Nucleus accumbens (tissue), 56 donors: ENCODE measurements around the gene OR51V1.
"Not testable (repeated sequence)": the region's sequence is repeated elsewhere in the genome, so short reads cannot be mapped to it uniquely, and the experiment has no call there.

Experiments
- DNase-seq, 56 donors: peaks; one replicate each; lab custom pipeline; 2025; lab: John Stamatoyannopoulos, UW

The OR51V1 gene

GRCh38 chr11:5174934-5175333 is 25.5 kb downstream of the OR51V1 start:
- DNase-seq: no peak

GRCh38 chr11:5171856-5172255 is 28.6 kb downstream of the OR51V1 start:
- DNase-seq: no peak

DNA sequence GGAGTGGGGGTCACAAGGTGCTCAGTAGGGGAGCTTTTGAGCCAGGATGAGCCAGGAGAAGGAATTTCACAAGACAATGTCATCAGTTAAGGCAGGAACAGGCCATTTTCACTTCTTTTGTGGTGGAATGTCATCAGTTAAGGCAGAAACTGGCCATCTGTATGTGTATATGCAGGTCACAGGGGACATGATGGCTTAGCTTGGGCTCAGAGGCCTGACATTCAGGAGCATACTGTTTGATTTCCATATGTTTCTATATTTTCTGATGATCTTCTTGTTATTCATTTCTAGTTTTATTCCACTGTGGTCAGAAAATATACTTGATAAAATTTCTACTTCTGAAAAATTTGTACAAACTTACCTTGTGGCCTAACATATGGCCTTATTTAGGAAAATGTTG is 34.6 kb downstream of the OR51V1 start:
- not testable (repeated sequence) for DNase-seq

GRCh38 chr11:5164807-5165206 is 35.7 kb downstream of the OR51V1 start:
- DNase-seq: not testable (repeated sequence)

DNA sequence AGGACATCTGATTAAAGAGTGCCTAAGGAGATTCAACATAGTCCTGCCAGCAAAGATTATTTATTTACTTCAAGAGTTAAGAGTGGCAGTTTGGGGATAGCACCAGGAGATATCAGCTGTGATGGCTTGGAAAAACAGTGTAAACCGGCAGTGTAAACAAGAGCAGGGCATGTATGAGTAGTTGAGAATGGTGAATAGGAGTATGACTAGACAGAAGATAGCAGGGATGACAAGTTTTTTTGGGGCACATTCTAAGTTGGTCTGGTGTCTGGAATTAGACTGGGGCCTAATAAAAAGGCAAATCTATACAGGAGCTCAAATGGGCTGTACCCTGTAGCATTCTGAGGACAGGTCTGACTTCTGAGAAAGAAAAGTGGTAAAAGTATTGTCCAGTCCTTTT is 39.4 kb downstream of the OR51V1 start:
- DNase-seq: not testable (repeated sequence)

- not testable (repeated sequence) for DNase-seq
Observed at GRCh38 chr11:5160217-5160616, 40.3 kb downstream of the OR51V1 start.

GRCh38 chr11:5159806-5160205 is 40.7 kb downstream of the OR51V1 start:
- DNase-seq: no peak

DNA sequence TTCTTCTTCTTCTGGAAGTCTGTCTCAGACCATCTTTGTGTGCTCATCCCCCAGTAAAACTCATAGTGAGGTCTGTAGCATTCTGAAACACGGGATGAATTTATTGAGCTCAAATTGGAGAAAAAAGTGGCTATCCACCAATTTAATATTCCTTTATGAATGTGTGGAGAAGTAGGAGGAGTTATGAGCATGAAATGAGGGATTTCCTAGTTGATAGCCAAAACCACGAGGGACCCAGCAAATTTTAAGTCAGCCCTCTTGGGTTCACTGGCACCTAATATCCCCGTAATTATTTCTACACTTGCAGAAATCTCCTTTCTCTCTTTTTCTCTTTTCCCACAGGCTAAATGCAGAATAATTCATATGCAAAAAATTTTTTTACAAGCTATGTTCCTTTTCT is 45.8 kb downstream of the OR51V1 start, which contains the start of gene OR52A1:
OR52A1 (minus strand) TSS at position 101 of the 400 bp plus-strand sequence. CDS start 2,388 bp downstream, outside the sequence.
- no peak for DNase-seq

DNA sequence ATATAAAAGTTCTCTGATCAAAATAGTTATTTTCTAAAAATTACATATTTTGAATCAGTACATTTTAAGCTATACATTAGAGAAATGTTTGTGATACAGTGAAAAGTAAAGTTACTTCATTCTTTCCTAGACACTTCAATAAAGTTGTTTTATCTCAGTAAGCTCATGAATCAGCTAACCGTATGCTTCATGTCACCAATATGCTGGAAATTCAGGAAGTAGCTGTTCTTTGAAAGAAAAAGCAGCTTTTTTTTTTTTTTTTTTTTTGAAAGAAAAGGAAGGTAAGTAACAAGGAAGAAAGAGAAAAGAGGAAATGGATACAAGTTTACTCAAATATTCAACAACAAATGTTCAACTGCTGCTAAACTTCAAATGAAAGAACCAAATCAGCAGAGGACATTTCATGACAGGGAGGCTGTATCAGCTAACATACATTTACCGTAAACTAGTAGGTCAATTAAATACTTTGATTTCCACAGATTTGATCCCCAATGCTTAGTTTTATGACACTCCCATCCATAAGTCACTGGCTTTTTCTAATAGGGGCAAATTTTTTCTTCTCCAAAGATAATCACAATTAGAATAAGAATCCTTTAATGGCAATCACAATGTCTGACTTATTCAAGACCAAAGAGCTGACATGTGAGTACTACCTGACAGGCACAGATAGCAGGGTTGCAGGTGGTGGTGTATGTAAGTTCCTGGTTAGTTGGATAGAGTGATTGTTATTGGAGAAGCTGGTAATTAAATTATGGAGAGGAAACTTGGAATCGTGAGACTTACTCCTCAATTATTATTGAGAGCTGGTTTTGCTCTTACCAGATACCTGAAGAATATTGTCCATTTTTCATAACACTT is 46.7 kb downstream of the OR51V1 start:
- no peak for DNase-seq

DNA sequence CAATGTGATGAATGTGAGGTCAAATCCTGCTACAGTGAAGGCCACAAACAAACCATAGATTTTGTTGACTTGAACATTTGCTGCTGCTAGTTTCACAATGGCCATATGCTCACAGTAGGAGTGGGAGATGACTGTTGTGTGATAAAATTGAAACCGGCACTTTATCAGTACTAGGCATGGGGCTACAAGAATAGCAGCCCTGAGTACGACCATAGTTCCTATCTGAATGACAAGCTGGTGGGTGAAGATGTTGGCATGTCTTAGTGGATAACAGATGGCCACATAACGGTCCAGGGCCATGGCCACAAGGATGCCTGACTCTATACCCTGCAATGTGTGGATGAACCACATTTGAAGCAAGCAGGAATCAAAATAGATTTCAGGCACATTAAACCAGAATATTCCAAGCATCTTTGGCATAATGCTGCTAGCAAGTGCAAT is 48.7 kb downstream of the OR51V1 start:
- no peak for DNase-seq
